Tibial artery (tissue), 4 donors: ENCODE results near the gene NOTCH1.

Source experiments
- DNase-seq, 2 donors: peaks; one replicate each; pipeline ENCODE4 v3.0.0-alpha.2; 2019
- H3K27ac ChIP-seq, 2 donors: fragments of 200-600 bp; sonication (generic) in 1 of 2; 1 replicate in 1 of 2; 2 replicates in 1 of 2; pipeline ENCODE4 v1.5.1; 2018 to 2019; ENCODE audit warnings: mild to moderate bottlenecking in 1 of 2
- H3K27me3 ChIP-seq, 2 donors: fragments of 200-600 bp; sonication (generic) in 1 of 2; one replicate each; pipeline versions ENCODE4 v1.5.1 to v1.6.0; 2016 to 2019
- H3K36me3 ChIP-seq, 3 donors: fragments of 200-600 bp; sonication (generic) in 2 of 3; one replicate each; pipeline ENCODE4 v1.5.1; 2016 to 2019; ENCODE audit warnings: mild to moderate bottlenecking in 2 of 3
- H3K4me1 ChIP-seq, 4 donors: fragments of 200-600 bp; sonication (generic) in 2 of 4; 1 replicate in 3 of 4; 2 replicates in 1 of 4; pipeline ENCODE4 v1.5.1; 2016 to 2019
- H3K4me3 ChIP-seq, 2 donors: fragments of 200-600 bp; sonication (generic) in 1 of 2; 1 replicate in 1 of 2; 2 replicates in 1 of 2; pipeline ENCODE4 v1.5.1; 2018 to 2019; ENCODE audit warnings: mild to moderate bottlenecking in 2 of 2
- H3K9me3 ChIP-seq, 3 donors: fragments of 200-600 bp; sonication (generic) in 1 of 3; one replicate each; pipeline ENCODE4 v1.5.1; 2016 to 2019
- intact Hi-C: fragments of 100-400 bp; cut with DNase I; formaldehyde crosslinking; loops from one replicate; pipeline ENCODE4 v1.15.0; 2023; ENCODE audit warnings: low total_unique reads
- TF ChIP-seq, protein P1 (sequence below), 2 experiments: fragments of 200-600 bp in 1 of 2; fragments of 450-650 bp in 1 of 2; IDR thresholded peaks; one replicate each; pipeline ENCODE4 v1.5.1; 2017 to 2019; ENCODE audit warnings: antibody characterized with exemption in 2 of 2, mild to moderate bottlenecking in 1 of 2, moderate library complexity in 1 of 2

The NOTCH1 gene

DNA sequence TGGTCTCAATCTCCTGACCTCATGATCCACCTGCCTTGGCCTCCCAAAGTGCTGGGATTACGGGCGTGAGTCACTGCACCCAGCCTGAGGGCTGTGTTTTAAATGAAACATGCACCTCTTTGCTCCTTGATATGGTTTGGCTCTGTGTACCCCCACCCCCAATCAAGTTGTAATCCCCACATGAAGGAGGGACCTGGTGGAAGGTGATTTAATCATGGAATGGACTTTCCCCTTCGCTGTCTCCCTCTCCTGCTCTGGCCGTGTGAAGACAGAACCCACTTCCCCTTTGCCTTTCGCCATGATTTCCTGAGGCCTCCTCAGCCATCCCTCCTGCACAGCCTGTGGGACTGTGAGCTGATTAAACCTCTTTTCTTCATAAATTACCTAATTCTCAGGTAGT is 12.5 kb upstream of the NOTCH1 start:
- no peaks in the 10 kb centered on the region for H3K27me3 ChIP-seq
- no peak overlapping the region for H3K4me3 ChIP-seq
- no peaks in the 10 kb centered on the region for H3K9me3 ChIP-seq
- DNase-seq: no peak
- H3K27ac ChIP-seq: peak overlapping the region; percentile 44 to 73
- H3K4me1 ChIP-seq: peaks cover 0 to 37% (median 23%) of the 10 kb centered on the region in 4 donors
- TF ChIP-seq, protein P1, sequence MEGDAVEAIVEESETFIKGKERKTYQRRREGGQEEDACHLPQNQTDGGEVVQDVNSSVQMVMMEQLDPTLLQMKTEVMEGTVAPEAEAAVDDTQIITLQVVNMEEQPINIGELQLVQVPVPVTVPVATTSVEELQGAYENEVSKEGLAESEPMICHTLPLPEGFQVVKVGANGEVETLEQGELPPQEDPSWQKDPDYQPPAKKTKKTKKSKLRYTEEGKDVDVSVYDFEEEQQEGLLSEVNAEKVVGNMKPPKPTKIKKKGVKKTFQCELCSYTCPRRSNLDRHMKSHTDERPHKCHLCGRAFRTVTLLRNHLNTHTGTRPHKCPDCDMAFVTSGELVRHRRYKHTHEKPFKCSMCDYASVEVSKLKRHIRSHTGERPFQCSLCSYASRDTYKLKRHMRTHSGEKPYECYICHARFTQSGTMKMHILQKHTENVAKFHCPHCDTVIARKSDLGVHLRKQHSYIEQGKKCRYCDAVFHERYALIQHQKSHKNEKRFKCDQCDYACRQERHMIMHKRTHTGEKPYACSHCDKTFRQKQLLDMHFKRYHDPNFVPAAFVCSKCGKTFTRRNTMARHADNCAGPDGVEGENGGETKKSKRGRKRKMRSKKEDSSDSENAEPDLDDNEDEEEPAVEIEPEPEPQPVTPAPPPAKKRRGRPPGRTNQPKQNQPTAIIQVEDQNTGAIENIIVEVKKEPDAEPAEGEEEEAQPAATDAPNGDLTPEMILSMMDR (IDR thresholded peaks at IDR 0.05): no peak
- no peaks in the 10 kb centered on the region for H3K36me3 ChIP-seq
- intact Hi-C loops: no loop called here

GRCh38 chr9:136557036-136557435 is 11.2 kb upstream of the NOTCH1 start:
- Histone ChIP-seq H3K36me3 (no peaks in the 10 kb centered on the region), H3K27ac (peak overlapping the region; percentile 65 to 73), H3K4me1 (peaks cover 0 to 51% (median 34%) of the 10 kb centered on the region in 4 donors), H3K4me3 (no peak overlapping the region), H3K27me3 (no peaks in the 10 kb centered on the region), H3K9me3 (no peaks in the 10 kb centered on the region)
- TF ChIP-seq, protein P1 (IDR thresholded peaks at IDR 0.05): no peak
- DNase-seq: no peak
- intact Hi-C loops: no loop called here

DNA sequence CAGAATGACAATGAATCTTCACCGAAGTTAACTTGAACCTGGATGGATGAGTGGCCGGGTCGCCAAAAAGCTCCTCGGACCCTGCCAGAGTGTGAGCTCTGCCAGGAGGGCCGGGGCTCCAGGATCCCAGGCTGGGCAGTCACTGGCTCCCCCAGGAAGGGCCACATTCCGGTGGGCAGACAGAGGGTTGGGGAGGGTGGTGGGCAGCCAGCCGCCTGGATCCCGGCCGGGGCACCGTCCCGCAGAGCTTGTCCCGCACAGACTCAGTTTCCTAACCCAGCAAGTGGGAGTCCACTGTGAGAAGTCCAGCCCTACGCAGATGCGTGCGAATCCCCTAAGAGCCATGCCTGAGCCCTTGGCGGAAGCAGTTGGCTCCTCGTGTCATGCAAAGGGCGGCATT is 10.3 kb upstream of the NOTCH1 start:
- no peak overlapping the region for H3K4me3 ChIP-seq
- no peaks in the 10 kb centered on the region for H3K36me3 ChIP-seq
- no peaks in the 10 kb centered on the region for H3K9me3 ChIP-seq
- H3K27me3 ChIP-seq: no peaks in the 10 kb centered on the region
- peak overlapping the region; percentile 65 to 73 for H3K27ac ChIP-seq
- DNase-seq: no peak
- peaks cover under 1 to 59% (median 42%) of the 10 kb centered on the region in 4 donors for H3K4me1 ChIP-seq
- TF ChIP-seq, protein P1 (IDR thresholded peaks at IDR 0.05): no peak
- intact Hi-C loops: no loop called here

- Histone ChIP-seq H3K36me3 (no peaks in the 10 kb centered on the region), H3K9me3 (no peaks in the 10 kb centered on the region), H3K27ac (no peak overlapping the region), H3K27me3 (no peaks in the 10 kb centered on the region), H3K4me1 (peaks cover 4 to 72% (median 55%) of the 10 kb centered on the region in 4 donors), H3K4me3 (no peak overlapping the region)
- no peak for DNase-seq
- intact Hi-C loops: no loop called here
- TF ChIP-seq, protein P1 (IDR thresholded peaks at IDR 0.05): no peak
Measured at GRCh38 chr9:136554870-136555269, 9.0 kb upstream of the NOTCH1 start.

DNA sequence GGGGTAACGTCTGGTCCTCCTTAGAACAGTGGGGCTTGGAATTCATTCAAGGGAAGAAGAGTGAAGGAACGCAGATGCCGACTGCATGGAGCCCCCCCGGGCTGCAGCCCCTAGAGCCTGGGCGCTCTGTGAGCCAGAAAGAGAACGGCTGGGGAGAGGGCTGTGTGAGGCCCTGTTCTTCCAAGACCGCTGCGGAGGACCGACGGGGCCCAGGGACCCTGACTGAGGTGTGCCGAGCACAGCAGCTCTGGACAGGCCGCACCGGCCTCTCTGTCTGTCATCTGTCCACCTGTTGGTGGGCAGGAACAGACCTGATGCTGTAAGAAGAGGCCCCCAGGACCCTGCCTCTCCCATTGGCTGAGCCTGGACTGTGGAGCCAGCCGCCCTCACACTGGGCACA is 7.7 kb upstream of the NOTCH1 start:
- Histone ChIP-seq H3K27me3 (no peaks in the 10 kb centered on the region), H3K9me3 (no peaks in the 10 kb centered on the region), H3K4me3 (no peak overlapping the region), H3K36me3 (no peaks in the 10 kb centered on the region), H3K4me1 (peaks cover 4 to 79% (median 67%) of the 10 kb centered on the region in 4 donors), H3K27ac (peak overlapping the region in 1 of 2 donors; percentile 98)
- TF ChIP-seq, protein P1 (IDR thresholded peaks at IDR 0.05): no peak
- intact Hi-C loops: no loop called here
- no peak for DNase-seq
